NCI-H510A treated with DMSO at 0.1 percent for 48 hours (cell line): ENCODE measurements around the gene CABLES1.

Source experiments
- DNase-seq: peaks from one replicate; lab custom pipeline; 2025; lab: John Stamatoyannopoulos, UW

CABLES1 gene

GRCh38 chr18:23171581-23172156, 36.4 kb downstream of the CABLES1 start:
- DNase-seq: no peak

- DNase-seq: no peak
Observed at GRCh38 chr18:23172591-23173380, 37.5 kb downstream of the CABLES1 start.

GRCh38 chr18:23173912-23174311, 38.6 kb downstream of the CABLES1 start:
- DNase-seq: no peak

- no peak for DNase-seq
Observed at GRCh38 chr18:23176701-23177432, 41.6 kb downstream of the CABLES1 start.

- DNase-seq: no peak
Observed at GRCh38 chr18:23177433-23178072, 42.3 kb downstream of the CABLES1 start.

- no peak for DNase-seq
Observed at GRCh38 chr18:23178201-23178600, 42.9 kb downstream of the CABLES1 start.

GRCh38 chr18:23178661-23179081, 43.4 kb downstream of the CABLES1 start:
- peak; percentile 78 for DNase-seq

GRCh38 chr18:23179416-23179815, 44.1 kb downstream of the CABLES1 start:
- no peak for DNase-seq

- no peak for DNase-seq
Observed at GRCh38 chr18:23181547-23181946, 46.3 kb downstream of the CABLES1 start.

GRCh38 chr18:23182606-23183005, 47.3 kb downstream of the CABLES1 start:
- no peak for DNase-seq

GRCh38 chr18:23183411-23184150, 48.3 kb downstream of the CABLES1 start:
- DNase-seq: no peak

- DNase-seq: no peak
Observed at GRCh38 chr18:23186781-23187180, 51.5 kb downstream of the CABLES1 start.

GRCh38 chr18:23188068-23188760, 52.9 kb downstream of the CABLES1 start:
- no peak for DNase-seq

GRCh38 chr18:23189099-23189498, 53.8 kb downstream of the CABLES1 start:
- DNase-seq: no peak

GRCh38 chr18:23189768-23190661, 54.7 kb downstream of the CABLES1 start:
- no peak for DNase-seq

- no peak for DNase-seq
Observed at GRCh38 chr18:23191232-23191631, 55.9 kb downstream of the CABLES1 start.

GRCh38 chr18:23193742-23194141, 58.5 kb downstream of the CABLES1 start:
- no peak for DNase-seq

- DNase-seq: no peak
Observed at GRCh38 chr18:23194155-23194996, 59.1 kb downstream of the CABLES1 start.
